ENCODE results near the gene SCNN1A. TPM values are rescaled to one million over a fixed set of nuclear protein-coding genes. Genes with fewer than 3 reads are reported as not detected.

SCNN1A gene
- total and polyA plus RNA-seq, 2 donors from 2014 or later = 225 to 452 TPM

- Histone ChIP-seq H3K4me1 (ENCODE audit: control insufficient read depth in 2 of 3, insufficient read depth in 2 of 3, low read depth in 1 of 3, low read length in 3 of 3) (peaks cover 3 to 28% (median 18%) of the 10 kb centered on the region in 3 donors), H3K4me3 (ENCODE audit: low read length in 3 of 3) (peak overlapping the region in 2 of 3 donors; percentile 54 to 72), H3K9ac (ENCODE audit: low read length in 3 of 3) (peak overlapping the region in 2 of 3 donors; percentile 66 to 78), H3K27me3 (ENCODE audit: control insufficient read depth, insufficient read depth, low read length) (no peaks in the 10 kb centered on the region), H3K27ac (ENCODE audit: low read depth in 2 of 2, low read length in 2 of 2) (peak overlapping the region; percentile 88 to 94), H3K36me3 (ENCODE audit: control insufficient read depth in 2 of 3, insufficient read depth in 3 of 3, low read length in 3 of 3) (no peaks in the 10 kb centered on the region), H3K9me3 (ENCODE audit: control insufficient read depth in 2 of 3, insufficient read depth in 1 of 3, low read length in 3 of 3) (no peaks in the 10 kb centered on the region)
- TF ChIP-seq CTCF (IDR thresholded peaks at IDR 0.05; ENCODE audit: borderline replicate concordance, extremely low read depth, insufficient read depth) = no peak
- FAIRE-seq (no peak), DNase-seq (peak in 2 of 5 donors; percentile 27 to 61)
- intact Hi-C loops (cut with DNase I) = no loop called here
Observed at GRCh38 chr12:6370576-6370935, 4.8 kb downstream of the SCNN1A start.

- Histone ChIP-seq H3K9me3 (ENCODE audit: control insufficient read depth in 2 of 3, insufficient read depth in 1 of 3, low read length in 3 of 3) (no peaks in the 10 kb centered on the region), H3K4me1 (ENCODE audit: control insufficient read depth in 2 of 3, insufficient read depth in 2 of 3, low read depth in 1 of 3, low read length in 3 of 3) (peaks cover 3 to 28% (median 18%) of the 10 kb centered on the region in 3 donors), H3K27ac (ENCODE audit: low read depth in 2 of 2, low read length in 2 of 2) (peak overlapping the region; percentile 88 to 94), H3K4me3 (ENCODE audit: low read length in 3 of 3) (peak overlapping the region in 2 of 3 donors; percentile 54 to 72), H3K36me3 (ENCODE audit: control insufficient read depth in 2 of 3, insufficient read depth in 3 of 3, low read length in 3 of 3) (no peaks in the 10 kb centered on the region), H3K27me3 (ENCODE audit: control insufficient read depth, insufficient read depth, low read length) (no peaks in the 10 kb centered on the region), H3K9ac (ENCODE audit: low read length in 3 of 3) (peak overlapping the region in 2 of 3 donors; percentile 66 to 78)
- TF ChIP-seq CTCF (IDR thresholded peaks at IDR 0.05; ENCODE audit: borderline replicate concordance, extremely low read depth, insufficient read depth) = no peak
- FAIRE-seq = no peak
- DNase-seq = peak in 1 of 5 donors; percentile 46
- intact Hi-C loops (cut with DNase I) = no loop called here
Observed at GRCh38 chr12:6369916-6370575, 5.3 kb downstream of the SCNN1A start.

DNA sequence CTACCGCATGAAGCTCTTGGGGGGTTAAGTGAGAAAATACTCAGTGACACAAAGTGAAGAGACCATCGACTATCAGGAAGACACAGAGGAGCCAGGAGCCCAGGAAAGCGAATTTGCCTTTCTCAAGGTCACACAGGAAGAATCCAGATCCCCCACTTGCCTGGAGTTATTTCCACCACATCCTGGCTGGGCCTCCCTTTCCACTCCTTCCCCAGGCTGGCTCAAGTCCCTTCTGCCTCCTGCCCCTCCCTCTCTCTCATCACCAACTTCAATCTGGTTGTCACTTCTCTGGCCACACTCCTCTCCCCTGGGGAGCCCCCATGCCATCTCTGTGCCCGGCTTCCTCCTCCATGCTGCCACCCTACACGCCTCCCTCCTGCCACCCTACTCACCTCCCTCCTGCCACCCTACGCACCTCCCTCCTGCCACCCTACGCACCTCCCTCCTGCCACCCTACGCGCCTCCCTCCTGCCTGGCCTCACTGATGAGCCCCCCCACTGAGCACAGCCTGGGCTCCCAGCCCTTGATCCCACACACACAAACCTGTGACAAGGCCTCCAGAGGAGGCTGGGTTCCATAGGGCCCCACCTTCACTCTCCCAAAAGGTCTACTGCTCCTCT is 6.3 kb downstream of the SCNN1A start:
- Histone ChIP-seq H3K4me3 (ENCODE audit: low read length in 3 of 3) (peak overlapping the region in 1 of 3 donors; percentile 25), H3K27ac (ENCODE audit: low read depth in 2 of 2, low read length in 2 of 2) (peak overlapping the region; percentile 55 to 86), H3K9ac (ENCODE audit: low read length in 3 of 3) (peak overlapping the region in 2 of 3 donors; percentile 13 to 76), H3K9me3 (ENCODE audit: control insufficient read depth in 2 of 3, insufficient read depth in 1 of 3, low read length in 3 of 3) (no peaks in the 10 kb centered on the region), H3K36me3 (ENCODE audit: control insufficient read depth in 2 of 3, insufficient read depth in 3 of 3, low read length in 3 of 3) (no peaks in the 10 kb centered on the region), H3K4me1 (ENCODE audit: control insufficient read depth in 2 of 3, insufficient read depth in 2 of 3, low read depth in 1 of 3, low read length in 3 of 3) (peaks cover 3 to 25% (median 18%) of the 10 kb centered on the region in 3 donors), H3K27me3 (ENCODE audit: control insufficient read depth, insufficient read depth, low read length) (no peaks in the 10 kb centered on the region)
- intact Hi-C loops (cut with DNase I) = no loop called here
- FAIRE-seq (no peak), DNase-seq (peak in 1 of 5 donors; percentile 64)
- TF ChIP-seq CTCF (IDR thresholded peaks at IDR 0.05; ENCODE audit: borderline replicate concordance, extremely low read depth, insufficient read depth) = no peak
